AML-193 (cell line): ENCODE data around the gene FLACC1.
A peak's percentile ranks its signal among the peaks of the same experiment; 100 is the strongest.

Experiments used
- DNase-seq, 2 experiments: peaks; one replicate each; lab custom pipeline; 2025; lab: John Stamatoyannopoulos, UW

FLACC1 gene

GRCh38 chr2:201254081-201254730 is 102.9 kb downstream of the FLACC1 start:
- no peak for DNase-seq

DNA sequence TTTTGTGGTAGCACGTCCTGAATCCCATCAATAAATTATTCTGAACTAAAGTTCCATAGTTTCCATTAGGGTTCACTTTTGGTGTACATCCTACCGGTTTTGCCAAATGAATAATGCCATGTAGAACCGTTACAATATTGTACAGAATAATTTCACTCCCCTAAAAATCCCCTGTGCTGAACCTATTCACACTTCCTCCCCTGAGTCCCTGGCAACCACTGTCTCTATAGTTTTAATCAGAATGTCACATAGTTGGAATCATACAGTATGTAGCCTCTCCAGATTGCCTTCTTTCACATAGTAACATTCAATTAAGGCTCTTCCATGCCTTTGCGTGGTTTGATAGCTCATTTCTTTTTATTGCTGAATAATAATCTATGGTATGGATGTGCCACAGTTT is 106.4 kb downstream of the FLACC1 start:
- no peak for DNase-seq

GRCh38 chr2:201249889-201250288 is 107.3 kb downstream of the FLACC1 start:
- no peak for DNase-seq

GRCh38 chr2:201248288-201248844 is 108.8 kb downstream of the FLACC1 start:
- no peak for DNase-seq

GRCh38 chr2:201246280-201246679 is 110.9 kb downstream of the FLACC1 start:
- DNase-seq: no peak

- no peak for DNase-seq
Measured at GRCh38 chr2:201244829-201245228, 112.3 kb downstream of the FLACC1 start.

DNA sequence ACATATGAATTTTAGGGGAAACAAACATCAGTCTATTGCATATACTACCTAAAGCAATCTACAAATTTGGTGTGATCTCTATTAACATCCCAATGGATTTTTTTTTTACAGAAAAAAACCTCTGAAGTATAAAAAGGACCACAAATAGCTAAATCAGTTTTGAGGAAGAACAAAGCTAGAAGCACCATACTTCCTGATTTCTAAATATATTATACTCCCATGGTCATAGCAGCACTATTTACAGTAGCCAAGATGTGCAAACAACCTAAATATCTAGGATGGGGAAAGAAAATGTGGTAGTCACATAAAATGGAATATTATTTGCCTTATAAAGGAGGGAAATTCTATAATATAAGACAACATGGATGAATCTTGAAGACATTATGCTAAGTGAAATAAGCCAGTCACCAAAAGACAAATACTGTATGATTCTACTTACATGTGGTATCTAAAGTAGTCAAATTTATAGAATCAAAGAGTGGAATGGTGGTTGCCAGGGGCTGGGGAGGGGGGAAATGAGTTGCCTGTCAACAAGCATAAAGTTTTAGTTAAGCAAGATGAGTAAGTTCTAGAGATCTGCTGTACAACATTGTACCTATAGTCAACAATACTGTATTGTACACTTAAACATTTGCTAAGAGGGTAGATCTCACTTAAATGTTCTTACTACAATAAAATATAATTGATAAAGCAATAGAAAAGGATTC is 114.4 kb downstream of the FLACC1 start:
- peak; percentile 23 to 40 for DNase-seq

- DNase-seq: peak; percentile 75 to 78
Measured at GRCh38 chr2:201239167-201239935, 117.8 kb downstream of the FLACC1 start.
